HPDE6-E6E7 (cell line): ENCODE results near the gene TMEM269.
"Not testable (repeated sequence)": the region's sequence is repeated elsewhere in the genome, so short reads cannot be mapped to it uniquely, and the experiment has no call there.

ENCODE experiments used
- DNase-seq: peaks from one replicate; pipeline ENCODE4 v3.0.0; 2011; ENCODE audit warnings: missing footprints; ENCODE audit errors: extremely low spot score

The TMEM269 gene

DNA sequence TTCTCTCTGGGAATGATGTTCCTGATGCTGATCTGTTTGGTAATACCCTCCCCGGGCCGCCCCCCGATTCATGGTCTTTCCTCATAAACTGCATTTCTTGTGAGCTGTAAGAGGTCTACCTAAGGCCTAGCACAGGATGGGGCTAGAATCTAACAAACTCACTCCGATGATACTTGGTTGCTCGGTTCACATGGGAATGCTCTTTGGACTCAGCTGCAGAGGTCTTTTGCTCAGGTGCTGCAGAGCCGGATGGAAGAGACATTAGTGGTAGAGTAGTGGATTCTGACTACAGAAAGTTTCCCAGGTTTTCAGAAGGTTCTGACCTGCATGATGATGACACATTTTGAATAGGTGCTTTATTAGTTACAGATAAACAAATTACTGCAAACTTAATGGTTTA, 8.3 kb upstream of the TMEM269 start:
- no peak for DNase-seq

DNA sequence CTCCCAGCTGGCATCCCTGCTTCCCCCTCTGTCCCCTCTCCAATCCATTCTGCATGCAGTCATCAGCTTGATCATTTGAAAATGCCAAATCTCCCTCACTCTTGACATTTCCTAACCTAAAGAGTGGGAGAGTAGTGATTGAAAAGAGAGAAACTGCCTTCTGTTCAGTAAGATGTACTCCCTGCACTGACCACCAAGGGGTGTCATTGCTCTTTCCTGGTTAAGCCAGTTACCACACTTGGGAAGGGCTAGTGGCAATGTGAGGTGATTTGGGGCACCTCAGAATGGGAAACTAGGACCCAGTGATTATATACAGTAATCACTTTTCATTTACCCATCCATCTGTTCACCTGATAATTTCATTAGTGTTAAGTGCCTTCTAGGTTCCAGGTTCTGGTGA, 6.9 kb upstream of the TMEM269 start:
- DNase-seq: peak; percentile 36

DNA sequence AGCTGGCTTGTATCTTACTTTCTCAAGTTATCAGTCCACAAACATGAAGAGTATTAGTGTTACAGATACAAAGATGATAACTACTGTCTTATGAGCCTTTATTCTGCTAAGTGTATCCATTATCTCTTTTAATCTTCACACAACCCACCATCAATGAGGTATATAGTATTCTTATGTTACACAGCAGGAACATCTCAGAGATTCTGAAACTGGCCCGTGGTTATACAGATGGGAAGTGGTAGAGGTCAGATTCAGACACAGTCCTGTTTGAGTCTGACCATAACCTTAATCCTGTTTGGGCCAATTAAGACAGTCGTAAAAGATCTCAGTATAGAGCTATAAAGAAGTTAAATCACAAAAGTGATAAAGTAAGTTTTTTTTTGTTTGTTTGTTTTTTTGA, 5.1 kb upstream of the TMEM269 start:
- DNase-seq: no peak

- DNase-seq: no peak
Observed at GRCh38 chr1:42780176-42780575, 4.6 kb upstream of the TMEM269 start.

GRCh38 chr1:42783092-42783491, 1.7 kb upstream of the TMEM269 start:
- no peak for DNase-seq

GRCh38 chr1:42784547-42784945, 245 bp upstream of the TMEM269 start:
- no peak for DNase-seq

GRCh38 chr1:42786097-42786496, 1.3 kb downstream of the TMEM269 start:
- no peak for DNase-seq

DNA sequence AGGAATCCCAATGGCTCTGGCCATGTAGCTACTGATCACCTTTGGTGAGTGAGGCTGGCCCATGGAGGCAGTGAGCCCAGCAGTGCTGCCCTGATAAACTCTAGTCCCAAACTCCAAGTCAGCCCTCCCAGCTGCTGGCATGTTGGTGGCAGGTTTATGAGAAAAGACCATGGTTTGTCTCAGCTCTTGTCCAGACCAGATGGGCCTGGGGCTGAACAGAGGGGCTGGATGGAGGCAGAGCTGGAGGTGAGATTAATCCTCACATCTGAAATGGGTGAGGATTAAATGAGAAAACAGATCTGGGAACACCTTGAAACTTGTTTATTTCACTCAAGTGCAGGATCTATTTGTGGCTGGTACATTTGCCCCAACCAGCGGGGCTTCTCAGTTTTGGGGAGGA, 3.2 kb downstream of the TMEM269 start:
- no peak for DNase-seq

- no peak for DNase-seq
Observed at GRCh38 chr1:42793824-42794223, 9.0 kb downstream of the TMEM269 start.

GRCh38 chr1:42797414-42797813, 12.6 kb downstream of the TMEM269 start:
- no peak for DNase-seq

- DNase-seq: no peak
Observed at GRCh38 chr1:42797979-42798378, 13.2 kb downstream of the TMEM269 start.

DNA sequence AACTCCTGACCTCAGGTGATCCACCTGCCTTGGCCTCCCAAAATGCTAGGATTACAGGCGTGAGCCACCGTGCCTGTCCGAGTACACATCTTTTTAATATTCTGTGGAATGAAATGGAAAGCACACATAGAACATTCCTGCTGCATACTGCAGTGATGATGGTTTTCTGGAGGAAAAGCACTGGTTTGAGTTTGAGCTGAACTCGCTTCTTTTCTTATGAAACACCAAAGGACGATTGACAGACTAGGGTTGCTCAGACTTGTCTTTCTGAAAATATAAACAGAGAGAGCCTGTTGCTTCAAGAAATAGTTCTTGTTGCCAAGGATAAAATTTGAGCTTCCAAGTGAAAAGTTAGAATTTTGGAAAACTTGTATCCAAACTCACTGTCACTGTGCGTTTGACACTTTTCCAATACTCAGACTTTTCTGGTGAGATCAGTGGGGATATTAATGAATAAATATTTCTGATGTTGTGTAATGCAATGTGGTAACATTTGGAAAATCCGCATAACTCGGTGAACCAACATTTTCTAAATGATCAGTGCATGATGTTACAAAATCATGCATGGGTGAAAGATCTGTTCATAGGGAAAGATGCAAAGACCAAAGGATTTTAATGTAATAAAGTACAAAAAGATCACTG, 17.2 kb downstream of the TMEM269 start:
- DNase-seq: no peak

GRCh38 chr1:42806171-42806570, 21.4 kb downstream of the TMEM269 start:
- DNase-seq: no peak

- no peak for DNase-seq
Observed at GRCh38 chr1:42806593-42806992, 21.8 kb downstream of the TMEM269 start.

DNA sequence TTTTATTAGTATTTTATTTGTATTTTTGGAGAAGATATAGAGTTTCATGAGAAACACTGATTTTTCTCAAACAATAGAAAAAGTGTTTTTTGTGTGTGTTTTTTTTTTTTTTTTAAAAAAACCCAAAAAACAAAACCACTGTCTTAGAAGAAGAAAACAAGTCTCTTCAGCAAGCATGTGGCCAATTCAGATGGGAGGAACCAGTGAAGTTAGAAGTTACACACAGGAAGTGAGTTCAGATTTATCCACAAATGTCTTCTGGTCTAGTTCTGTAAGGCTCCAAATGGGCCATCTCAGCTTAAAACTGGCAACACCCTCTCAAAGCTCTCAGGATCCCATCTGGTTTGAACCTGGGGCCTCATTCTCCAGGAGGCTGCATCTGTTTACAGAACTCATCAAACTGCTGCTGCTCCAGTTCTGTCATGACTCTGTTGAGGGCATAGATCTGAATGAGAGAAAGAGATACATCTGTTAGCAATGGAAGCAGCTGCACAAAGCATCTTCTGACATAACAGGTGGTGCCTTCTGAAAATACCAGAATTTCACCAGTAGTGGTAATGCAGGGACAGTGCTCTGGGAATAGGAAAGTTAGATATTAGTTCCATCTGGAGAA, 22.4 kb downstream of the TMEM269 start:
- DNase-seq: no peak

- DNase-seq: not testable (repeated sequence)
Observed at GRCh38 chr1:42814815-42815214, 30.0 kb downstream of the TMEM269 start.

- no peak for DNase-seq
Observed at GRCh38 chr1:42815941-42816584, 31.3 kb downstream of the TMEM269 start.

GRCh38 chr1:42816585-42817439, 32.0 kb downstream of the TMEM269 start, which contains the start of the genes ERMAP and SVBP:
Gene ERMAP, plus strand, starts transcription at chr1:42817122. Its CDS starts 13,327 bp downstream, at chr1:42830449.
Gene SVBP, minus strand, starts transcription at chr1:42817397. Its CDS starts 853 bp downstream, at chr1:42816544.
- peak; percentile 96 for DNase-seq

- no peak for DNase-seq
Observed at GRCh38 chr1:42817440-42817767, 32.6 kb downstream of the TMEM269 start.

- no peak for DNase-seq
Observed at GRCh38 chr1:42817976-42818375, 33.2 kb downstream of the TMEM269 start.

- no peak for DNase-seq
Observed at GRCh38 chr1:42820813-42821212, 36.0 kb downstream of the TMEM269 start.

DNA sequence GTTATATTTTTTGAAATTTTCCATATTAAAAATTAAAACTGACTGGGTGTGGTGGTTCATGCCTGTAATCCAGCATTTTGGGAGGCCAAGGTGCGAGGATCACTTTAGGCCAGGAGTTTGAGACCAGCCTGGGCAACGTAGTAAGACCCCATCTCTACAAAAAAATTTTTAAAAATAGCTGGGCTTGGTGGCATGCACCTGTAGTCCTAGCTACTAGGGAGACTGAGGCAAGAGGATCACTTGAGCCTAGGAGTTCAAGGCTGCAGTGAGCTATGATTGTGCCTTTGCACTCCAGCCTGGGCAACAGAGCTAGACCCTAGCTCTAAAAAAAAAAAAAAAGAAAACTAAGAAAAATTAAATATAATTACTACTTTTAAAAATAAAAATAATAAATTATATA, 36.9 kb downstream of the TMEM269 start:
- DNase-seq: no peak
